HEK293 (cell line): ENCODE data around the gene UBAC2.

Experiments used
- CTCF ChIA-PET: fragments of 350-600 bp; formaldehyde crosslinking; extraction: SDS; loops from one replicate; lab custom pipeline; 2021; ENCODE audit warnings: antibody characterized with exemption; lab: Yijun Ruan, JAX
- POLR2A ChIA-PET: fragments of 300-600 bp; formaldehyde crosslinking; extraction: SDS; loops from one replicate; lab custom pipeline; 2020; ENCODE audit warnings: antibody characterized with exemption, inconsistent platforms; lab: Yijun Ruan, JAX
- H3K27ac ChIP-seq: fragments of 200-500 bp; sonication (Bioruptor generic); 2 replicates; pipeline ENCODE4 v1.5.1; 2014; ENCODE audit warnings: low read depth, low read length, control low read depth, inconsistent platforms; ENCODE audit errors: extremely low read depth
- H3K36me3 ChIP-seq, 2 experiments: fragments of 200-500 bp in 1 of 2; sonication (Bioruptor generic) in 1 of 2; 1 replicate in 1 of 2; 2 replicates in 1 of 2; pipeline ENCODE4 v1.5.1; 2014 to 2017; ENCODE audit warnings: inconsistent platforms in 2 of 2, low read length in 2 of 2; ENCODE audit not compliant: control insufficient read depth in 2 of 2, insufficient read depth in 1 of 2
- H3K4me1 ChIP-seq: fragments of 200-500 bp; sonication (Bioruptor generic); 2 replicates; pipeline ENCODE4 v1.5.1; 2014; ENCODE audit warnings: mild to moderate bottlenecking, low read length, inconsistent platforms; ENCODE audit not compliant: control insufficient read depth, insufficient read depth
- H3K4me3 ChIP-seq: 2 replicates; pipeline ENCODE4 v1.5.1; 2011; ENCODE audit warnings: low read depth, mild to moderate bottlenecking, control low read depth, low read length, moderate library complexity
- H3K9me3 ChIP-seq: fragments of 200-500 bp; sonication (Bioruptor generic); 2 replicates; pipeline ENCODE4 v1.5.1; 2014; ENCODE audit warnings: low read depth, low read length, inconsistent platforms; ENCODE audit not compliant: control insufficient read depth, insufficient read depth
- GLIS2 ChIP-seq: fragments of 450-650 bp; formaldehyde crosslinking; IDR thresholded peaks from 2 replicates; pipeline ENCODE4 v1.5.1; 2016; ENCODE audit warnings: missing biosample characterization, missing genetic modification characterization
- HOXD13 ChIP-seq: sonication (generic); formaldehyde crosslinking; IDR thresholded peaks from 2 replicates; pipeline ENCODE4 v1.8.0; 2022; ENCODE audit warnings: missing genetic modification reagents, borderline replicate concordance
- PRDM6 ChIP-seq: fragments of 450-650 bp; formaldehyde crosslinking; IDR thresholded peaks from 2 replicates; pipeline ENCODE4 v1.5.1; 2017; ENCODE audit warnings: missing biosample characterization, missing genetic modification characterization
- RBAK ChIP-seq: fragments of 450-650 bp; formaldehyde crosslinking; IDR thresholded peaks from 2 replicates; pipeline ENCODE4 v1.5.1; 2016; ENCODE audit warnings: missing biosample characterization, missing genetic modification characterization
- YY2 ChIP-seq: fragments of 450-650 bp; formaldehyde crosslinking; IDR thresholded peaks from 2 replicates; pipeline ENCODE4 v1.5.1; 2016; ENCODE audit warnings: missing biosample characterization, missing genetic modification characterization
- ZIC2 ChIP-seq: fragments of 450-650 bp; formaldehyde crosslinking; IDR thresholded peaks from 2 replicates; pipeline ENCODE4 v1.5.1; 2016; ENCODE audit warnings: missing biosample characterization, missing genetic modification characterization
- ZNF184 ChIP-seq: fragments of 450-650 bp; IDR thresholded peaks from 2 replicates; pipeline ENCODE4 v1.5.1; 2018; ENCODE audit warnings: missing biosample characterization, mild to moderate bottlenecking, missing genetic modification characterization
- ZNF391 ChIP-seq: fragments of 450-650 bp; formaldehyde crosslinking; IDR thresholded peaks from 2 replicates; pipeline ENCODE4 v1.5.1; 2016; ENCODE audit warnings: low read depth, missing biosample characterization, missing genetic modification characterization, borderline replicate concordance
- ZNF404 ChIP-seq: fragments of 450-650 bp; formaldehyde crosslinking; IDR thresholded peaks from 2 replicates; pipeline ENCODE4 v1.5.1; 2017; ENCODE audit warnings: missing biosample characterization, missing genetic modification characterization
- ZNF488 ChIP-seq: fragments of 450-650 bp; formaldehyde crosslinking; IDR thresholded peaks from 2 replicates; pipeline ENCODE4 v1.5.1; 2016; ENCODE audit warnings: missing biosample characterization, missing genetic modification characterization
- ZNF518A ChIP-seq: fragments of 450-650 bp; formaldehyde crosslinking; conservative IDR thresholded peaks from 2 replicates; pipeline ENCODE4 v1.5.1; 2016; ENCODE audit warnings: low read depth, missing biosample characterization, missing genetic modification characterization
- ZNF623 ChIP-seq: fragments of 450-650 bp; formaldehyde crosslinking; IDR thresholded peaks from 2 replicates; pipeline ENCODE4 v1.5.1; 2016; ENCODE audit warnings: missing biosample characterization, missing genetic modification characterization
- ZNF645 ChIP-seq: fragments of 450-650 bp; formaldehyde crosslinking; IDR thresholded peaks from 2 replicates; pipeline ENCODE4; 2016; ENCODE audit warnings: missing biosample characterization, missing genetic modification characterization
- ZNF677 ChIP-seq: fragments of 450-650 bp; IDR thresholded peaks from 2 replicates; pipeline ENCODE4 v1.5.0; 2018; ENCODE audit warnings: missing biosample characterization, mild to moderate bottlenecking, missing genetic modification characterization, moderate library complexity
- ZNF707 ChIP-seq: fragments of 450-650 bp; formaldehyde crosslinking; IDR thresholded peaks from 2 replicates; pipeline ENCODE4 v1.5.1; 2016; ENCODE audit warnings: missing biosample characterization, missing genetic modification characterization
- ZNF791 ChIP-seq: fragments of 450-650 bp; formaldehyde crosslinking; IDR thresholded peaks from 2 replicates; pipeline ENCODE4 v1.5.1; 2016; ENCODE audit warnings: missing biosample characterization, missing genetic modification characterization
- ZSCAN18 ChIP-seq: fragments of 450-650 bp; formaldehyde crosslinking; IDR thresholded peaks from 2 replicates; pipeline ENCODE4 v1.5.1; 2016; ENCODE audit warnings: missing biosample characterization, missing genetic modification characterization
- TF ChIP-seq, protein P1 (sequence below): sonication (generic); formaldehyde crosslinking; IDR thresholded peaks from 2 replicates; pipeline ENCODE4 v1.8.1; 2022; ENCODE audit warnings: mild to moderate bottlenecking, moderate library complexity, missing genetic modification reagents
- TF ChIP-seq, protein P2 (sequence below): fragments of 450-650 bp; formaldehyde crosslinking; IDR thresholded peaks from 2 replicates; pipeline ENCODE4 v1.5.1; 2016; ENCODE audit warnings: missing biosample characterization, missing genetic modification characterization

UBAC2 gene

GRCh38 chr13:99320693-99321481 is 120.2 kb downstream of the UBAC2 start (continued):
- peak; percentile 62; the same call in 1 of the 2 replicates for TF ChIP-seq PRDM6 (tag by site-specific recombination)

- H3K36me3 ChIP-seq: no peaks in the 10 kb centered on the region
- H3K4me1 ChIP-seq: 0 out of 2 replicates have a peak, but pooled peaks cover 5% of the 10 kb centered on the region
- no peak overlapping the region for H3K4me3 ChIP-seq
- no peak overlapping the region for H3K27ac ChIP-seq
- H3K9me3 ChIP-seq: no peaks in the 10 kb centered on the region
- TF ChIP-seq YY2 (tag by site-specific recombination) (no peak), ZNF791 (no peak), ZNF707 (tag by site-specific recombination) (no peak), ZNF677 (tag by site-specific recombination) (no peak), ZNF184 (tag by site-specific recombination) (no peak), GLIS2 (tag by site-specific recombination) (no peak), ZNF645 (tag by site-specific recombination) (no peak), HOXD13 (CRISPR knock-in tag) (no peak), ZIC2 (tag by site-specific recombination) (no peak), RBAK (tag by site-specific recombination) (no peak), PRDM6 (tag by site-specific recombination) (no peak), ZNF518A (no peak), ZNF623 (tag by site-specific recombination) (no peak), ZSCAN18 (tag by site-specific recombination) (no peak), ZNF488 (tag by site-specific recombination) (no peak), ZNF391 (tag by site-specific recombination) (no peak), ZNF404 (tag by site-specific recombination) (no peak)
- TF ChIP-seq, protein P1, sequence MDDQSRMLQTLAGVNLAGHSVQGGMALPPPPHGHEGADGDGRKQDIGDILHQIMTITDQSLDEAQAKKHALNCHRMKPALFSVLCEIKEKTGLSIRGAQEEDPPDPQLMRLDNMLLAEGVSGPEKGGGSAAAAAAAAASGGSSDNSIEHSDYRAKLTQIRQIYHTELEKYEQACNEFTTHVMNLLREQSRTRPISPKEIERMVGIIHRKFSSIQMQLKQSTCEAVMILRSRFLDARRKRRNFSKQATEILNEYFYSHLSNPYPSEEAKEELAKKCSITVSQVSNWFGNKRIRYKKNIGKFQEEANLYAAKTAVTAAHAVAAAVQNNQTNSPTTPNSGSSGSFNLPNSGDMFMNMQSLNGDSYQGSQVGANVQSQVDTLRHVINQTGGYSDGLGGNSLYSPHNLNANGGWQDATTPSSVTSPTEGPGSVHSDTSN (CRISPR knock-in tag): no peak
- TF ChIP-seq, protein P2, sequence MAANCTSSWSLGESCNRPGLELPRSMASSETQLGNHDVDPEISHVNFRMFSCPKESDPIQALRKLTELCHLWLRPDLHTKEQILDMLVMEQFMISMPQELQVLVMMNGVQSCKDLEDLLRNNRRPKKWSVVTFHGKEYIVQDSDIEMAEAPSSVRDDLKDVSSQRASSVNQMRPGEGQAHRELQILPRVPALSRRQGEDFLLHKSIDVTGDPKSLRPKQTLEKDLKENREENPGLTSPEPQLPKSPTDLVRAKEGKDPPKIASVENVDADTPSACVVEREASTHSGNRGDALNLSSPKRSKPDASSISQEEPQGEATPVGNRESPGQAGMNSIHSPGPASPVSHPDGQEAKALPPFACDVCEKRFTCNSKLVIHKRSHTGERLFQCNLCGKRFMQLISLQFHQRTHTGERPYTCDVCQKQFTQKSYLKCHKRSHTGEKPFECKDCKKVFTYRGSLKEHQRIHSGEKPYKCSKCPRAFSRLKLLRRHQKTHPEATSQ: no peak
- CTCF ChIA-PET: no interaction called here
- POLR2A ChIA-PET: no interaction called here
Observed at GRCh38 chr13:99321709-99322108, 121.1 kb downstream of the UBAC2 start.
